ENCODE results near the gene OR14I1.

- TF ChIP-seq CTCF (IDR thresholded peaks at IDR 0.05) (no peak), POLR2A (IDR thresholded peaks at IDR 0.05) (no peak)
Observed at GRCh38 chr1:248751635-248752034, 49.1 kb upstream of the OR14I1 start.
